GM12892 (cell line): ENCODE results near the gene AVL9.

ENCODE experiments used
- POLR2A ChIP-seq: IDR thresholded peaks from 2 replicates; pipeline ENCODE4 v1.6.1; 2011; ENCODE audit warnings: low read depth, low read length, control low read depth
- POLR2AphosphoS5 ChIP-seq: IDR thresholded peaks from 2 replicates; pipeline ENCODE4 v1.6.1; 2011; ENCODE audit warnings: low read depth, low read length, control low read depth
- TAF1 ChIP-seq: IDR thresholded peaks from 2 replicates; pipeline ENCODE4 v1.6.1; 2011; ENCODE audit warnings: low read depth, mild to moderate bottlenecking, control low read depth, low read length, borderline replicate concordance

DNA sequence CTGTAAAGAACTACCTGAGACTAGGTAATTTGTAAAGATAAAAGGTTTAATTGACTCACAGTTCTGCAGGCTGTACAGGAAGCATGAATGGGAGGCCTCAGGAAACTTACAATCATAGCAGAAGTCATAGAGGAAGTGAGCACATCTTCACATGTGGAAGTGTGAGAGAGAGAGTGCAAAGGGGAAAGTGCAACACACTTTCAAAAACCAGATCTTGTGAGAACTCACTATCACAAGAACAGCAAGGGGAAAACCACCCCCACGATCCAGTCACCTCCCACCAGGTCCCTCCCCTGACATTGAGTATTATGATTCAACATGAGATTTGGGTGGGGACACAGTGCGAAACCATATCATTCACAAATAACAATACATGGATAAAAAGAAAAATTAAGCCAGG, 24.5 kb downstream of the AVL9 start:
- TF ChIP-seq POLR2A, result no peak
- TF ChIP-seq POLR2AphosphoS5, result no peak
- no peak for TF ChIP-seq TAF1
